HG02938 (cell line): ENCODE results near the gene PIGZ.

Source experiments
- ATAC-seq: cut with Tn5 transposase; IDR thresholded peaks from one replicate; pipeline ENCODE4 v1.9.1; 2021; ENCODE audit warnings: mild to moderate bottlenecking, moderate library complexity; ENCODE audit not compliant: unreplicated experiment

The PIGZ gene

GRCh38 chr3:196968233-196969133 lies at the start of gene PIGZ:
Gene PIGZ, minus strand, starts transcription at chr3:196968833. Its CDS starts 16,802 bp downstream, at chr3:196952031.
- peak; percentile 49 for ATAC-seq

- no peak for ATAC-seq
Observed at GRCh38 chr3:197017003-197017402, 48.4 kb upstream of the PIGZ start.

GRCh38 chr3:197015790-197016736 lies 47.4 kb upstream of the PIGZ start:
- ATAC-seq = no peak

GRCh38 chr3:197014942-197015575 lies 46.4 kb upstream of the PIGZ start:
- ATAC-seq = no peak

GRCh38 chr3:197014024-197014423 lies 45.4 kb upstream of the PIGZ start:
- no peak for ATAC-seq

- ATAC-seq = no peak
Observed at GRCh38 chr3:197012540-197012883, 43.9 kb upstream of the PIGZ start.

GRCh38 chr3:197011780-197012539 lies 43.3 kb upstream of the PIGZ start:
- no peak for ATAC-seq

GRCh38 chr3:197010556-197011351 lies 42.1 kb upstream of the PIGZ start:
- no peak for ATAC-seq

GRCh38 chr3:197009532-197010019 lies 40.9 kb upstream of the PIGZ start:
- no peak for ATAC-seq

- no peak for ATAC-seq
Observed at GRCh38 chr3:197008436-197009209, 40.0 kb upstream of the PIGZ start.

GRCh38 chr3:197007953-197008352 lies 39.3 kb upstream of the PIGZ start:
- no peak for ATAC-seq

GRCh38 chr3:197007296-197007940 lies 38.8 kb upstream of the PIGZ start:
- no peak for ATAC-seq

GRCh38 chr3:197006860-197007259 lies 38.2 kb upstream of the PIGZ start:
- no peak for ATAC-seq

GRCh38 chr3:197006446-197006845 lies 37.8 kb upstream of the PIGZ start:
- ATAC-seq = no peak

- ATAC-seq = peak; percentile 12
Observed at GRCh38 chr3:197003461-197004385, 35.1 kb upstream of the PIGZ start.

GRCh38 chr3:197002701-197003454 lies 34.2 kb upstream of the PIGZ start:
- ATAC-seq = peak; percentile 59
